GM19467 (cell line): ENCODE measurements around the gene NRCAM.

Experiments
- ATAC-seq: cut with Tn5 transposase; IDR thresholded peaks from one replicate; pipeline ENCODE4 v1.9.1; 2021; ENCODE audit warnings: mild to moderate bottlenecking, moderate library complexity; ENCODE audit not compliant: unreplicated experiment

The NRCAM gene

DNA sequence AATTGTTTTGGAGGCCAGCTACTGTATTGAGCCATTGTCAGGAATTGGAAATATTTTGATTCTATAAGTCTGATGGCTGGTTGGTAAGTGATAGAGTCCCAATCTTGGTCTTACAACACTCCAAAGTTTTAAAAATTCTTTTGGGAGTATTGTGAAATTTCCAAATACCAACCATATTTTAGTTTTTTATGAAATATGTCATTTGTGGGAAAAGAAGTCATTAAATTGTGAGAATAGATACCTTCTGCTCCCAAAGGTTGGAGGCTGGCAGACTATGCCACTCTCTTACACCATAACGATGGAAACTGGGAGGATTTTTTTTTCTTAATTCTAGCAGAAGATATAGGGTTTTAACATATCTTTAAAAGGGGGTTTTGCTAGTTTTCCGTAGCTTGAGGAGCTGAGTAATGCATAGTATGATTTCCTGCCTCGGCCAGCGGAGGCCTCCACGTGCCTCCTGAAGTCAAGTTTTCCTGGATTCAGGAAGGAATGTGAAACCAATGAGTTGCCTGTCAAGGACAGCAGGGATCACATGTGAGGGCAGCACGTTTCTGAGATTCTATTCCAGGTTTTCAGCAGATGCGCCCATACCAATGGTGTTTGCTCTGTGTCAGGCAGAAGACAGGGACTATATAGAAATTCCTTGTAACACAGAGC, 233.9 kb downstream of the NRCAM start:
- no peak for ATAC-seq

DNA sequence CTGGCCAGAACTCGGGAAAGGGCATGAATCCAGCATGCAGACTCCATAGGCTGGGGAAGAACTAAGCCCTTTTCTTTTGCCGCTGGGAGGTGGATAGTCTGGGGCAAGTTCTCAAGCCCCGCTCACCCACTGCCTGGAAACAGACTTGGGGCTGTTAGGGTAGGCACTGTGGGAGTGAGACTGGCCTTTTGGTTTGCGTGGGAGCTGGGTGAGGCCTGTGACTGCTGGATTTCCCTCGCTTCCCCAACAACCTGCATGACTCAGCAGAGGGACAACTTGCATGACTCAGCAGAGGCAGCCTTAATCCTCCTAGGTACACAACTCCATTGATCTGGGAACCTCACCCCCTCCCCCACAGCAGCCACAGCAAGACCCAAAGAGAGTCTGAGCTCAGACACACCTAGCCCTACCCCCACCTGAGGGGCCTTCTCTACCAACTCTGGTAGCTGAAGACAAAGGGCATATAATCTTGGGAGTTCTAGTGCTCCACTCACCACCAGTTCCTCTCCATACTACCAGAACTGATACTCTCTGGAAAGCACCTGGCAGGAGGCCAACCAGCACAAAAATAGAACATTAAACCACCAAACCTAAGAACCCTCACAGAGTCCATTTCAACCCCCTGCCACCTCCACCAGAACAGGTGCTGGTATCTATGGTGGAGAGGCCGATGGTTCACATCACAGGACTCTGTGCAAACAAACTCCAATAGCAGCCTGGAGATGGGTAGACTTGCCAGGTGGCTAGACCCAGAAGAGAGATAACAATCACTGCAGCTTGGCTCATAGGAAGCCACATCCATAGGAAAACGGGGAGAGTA, 244.6 kb downstream of the NRCAM start:
- ATAC-seq, result peak; percentile 75

DNA sequence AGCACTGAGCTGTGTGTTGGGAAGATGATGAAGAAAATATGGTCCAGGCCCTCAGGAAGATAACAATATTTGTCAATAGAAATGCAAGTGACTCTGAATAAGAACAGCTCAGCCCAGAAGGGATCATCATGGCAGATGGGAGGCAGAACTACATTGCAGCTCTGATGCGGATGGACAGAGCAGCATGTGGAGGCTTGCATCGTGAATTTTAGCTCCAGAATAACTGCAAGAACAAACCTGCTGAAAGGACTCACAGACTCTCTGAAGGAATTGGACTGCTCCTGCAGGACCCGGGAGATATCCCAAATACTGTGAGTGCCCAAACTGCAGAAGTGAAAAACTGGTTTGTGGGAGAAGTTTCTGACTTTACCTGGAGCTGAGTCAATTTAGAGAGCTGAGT, 245.4 kb downstream of the NRCAM start:
- no peak for ATAC-seq

DNA sequence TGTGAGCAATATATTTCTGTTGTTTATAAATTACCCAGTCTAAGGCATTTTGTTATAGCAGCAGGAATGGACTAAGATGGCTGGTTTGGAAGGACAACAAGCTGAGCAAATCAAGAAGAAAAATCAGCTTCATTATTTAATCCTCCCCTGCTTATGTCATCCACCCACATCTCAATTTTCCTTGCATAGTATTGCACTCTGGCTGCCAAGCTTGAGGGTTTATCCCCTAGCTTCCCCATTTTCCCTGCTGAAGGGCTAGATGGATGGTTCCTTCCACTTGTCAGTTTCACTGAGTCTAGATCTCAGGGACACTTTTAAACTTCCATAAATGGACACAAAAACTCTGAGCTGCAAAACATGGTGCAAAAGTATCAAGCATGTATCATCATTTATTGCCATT, 250.9 kb downstream of the NRCAM start:
- ATAC-seq, result no peak

DNA sequence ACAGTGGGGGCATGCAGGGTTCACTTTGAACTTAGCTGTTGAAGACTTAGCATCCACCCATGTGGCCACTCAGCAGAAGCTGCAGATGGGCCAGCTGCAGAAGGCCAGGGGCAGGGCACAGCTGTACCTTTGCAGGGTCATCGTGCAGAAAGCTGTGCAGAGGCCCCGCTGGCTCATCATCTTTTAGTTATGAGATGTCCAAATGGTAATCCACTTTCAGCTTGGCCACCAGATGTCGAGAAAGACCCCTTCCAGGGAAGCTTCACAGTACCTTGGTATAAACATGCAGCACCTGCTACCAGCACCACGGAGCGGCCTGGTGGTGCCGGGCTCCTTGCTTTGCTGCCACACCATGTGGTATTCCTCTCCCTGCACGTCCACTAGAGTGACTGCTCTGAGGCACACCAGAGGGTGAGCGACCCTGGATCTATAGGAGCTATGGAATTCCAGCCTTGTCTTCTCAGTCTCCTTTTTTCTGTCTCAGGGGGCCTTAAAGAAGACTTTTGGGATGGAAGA, 251.9 kb downstream of the NRCAM start:
- no peak for ATAC-seq

DNA sequence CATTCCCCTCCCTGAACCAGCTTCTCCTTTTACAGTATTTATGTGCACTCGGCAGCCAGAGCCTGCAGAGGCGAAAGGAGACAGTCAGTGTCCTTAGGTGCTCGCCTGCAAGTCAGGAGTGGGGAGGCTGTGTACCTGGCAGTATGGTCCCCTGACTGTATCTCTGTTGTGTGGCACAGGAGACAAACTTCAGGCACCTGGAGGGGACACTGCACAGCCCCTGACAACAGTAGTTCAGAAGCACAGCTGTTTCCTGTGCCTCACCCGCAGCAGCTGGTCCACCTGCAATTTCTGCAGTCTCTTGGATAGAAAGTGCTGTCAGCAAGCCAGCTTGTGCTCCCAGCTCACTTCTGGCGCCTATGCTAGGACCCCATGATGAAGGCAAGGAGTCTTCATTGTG, 252.7 kb downstream of the NRCAM start:
- no peak for ATAC-seq

DNA sequence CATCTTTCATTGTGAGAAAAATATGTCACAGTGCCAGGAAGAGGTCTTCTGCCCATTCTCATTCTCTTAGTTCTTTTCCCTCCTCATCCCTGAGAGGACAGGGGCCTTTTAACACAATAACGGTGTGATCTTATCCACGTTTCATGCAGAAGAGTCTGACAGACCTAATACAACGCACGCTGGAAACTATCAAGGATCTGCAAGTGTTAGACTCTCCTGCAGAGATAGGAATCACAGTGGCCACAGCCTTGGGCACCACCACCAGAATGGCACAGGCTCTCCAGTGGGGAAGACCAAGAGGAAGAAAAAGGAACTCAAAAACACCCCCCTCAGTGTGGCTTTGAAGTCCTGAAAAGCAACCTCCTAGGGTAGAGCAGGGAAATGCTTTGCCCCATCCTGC, 253.5 kb downstream of the NRCAM start:
- ATAC-seq, result no peak

DNA sequence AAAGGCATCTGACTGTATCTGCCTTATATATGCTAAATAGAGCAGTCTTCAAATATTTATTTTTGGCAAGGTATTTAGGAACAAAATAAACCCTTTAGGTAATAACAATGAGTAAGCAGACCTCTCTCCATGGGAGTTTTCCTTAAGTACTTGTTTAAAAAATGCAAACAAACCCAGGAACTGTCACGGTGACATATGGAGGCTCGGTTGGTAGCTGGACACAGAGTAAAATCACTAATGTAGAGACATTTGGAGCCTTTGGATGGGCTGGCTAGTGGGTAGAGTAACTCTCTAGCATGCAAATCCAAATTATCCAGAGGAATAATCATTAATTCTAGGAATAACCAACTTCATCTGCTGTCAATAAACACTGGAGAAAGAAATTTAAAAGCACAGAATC, 254.5 kb downstream of the NRCAM start:
- no peak for ATAC-seq

DNA sequence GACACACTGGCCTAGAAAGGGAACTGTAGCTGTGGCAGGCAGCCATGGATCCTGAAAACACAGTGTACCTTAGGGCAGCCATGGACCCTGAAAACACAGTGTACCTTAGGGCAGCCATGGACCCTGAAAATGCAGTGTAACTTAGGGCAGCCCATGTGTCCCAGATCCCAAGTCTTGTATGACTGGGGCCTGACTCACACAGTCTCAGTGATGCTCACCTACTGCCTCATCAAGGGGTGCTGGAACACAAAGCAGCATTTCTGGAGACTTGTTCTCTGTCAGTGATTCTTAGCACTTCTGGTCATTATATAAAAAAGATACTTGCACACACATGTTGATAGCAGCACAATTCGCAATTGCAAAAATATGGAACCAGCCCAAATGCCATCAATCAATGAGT, 255.9 kb downstream of the NRCAM start:
- ATAC-seq, result no peak

DNA sequence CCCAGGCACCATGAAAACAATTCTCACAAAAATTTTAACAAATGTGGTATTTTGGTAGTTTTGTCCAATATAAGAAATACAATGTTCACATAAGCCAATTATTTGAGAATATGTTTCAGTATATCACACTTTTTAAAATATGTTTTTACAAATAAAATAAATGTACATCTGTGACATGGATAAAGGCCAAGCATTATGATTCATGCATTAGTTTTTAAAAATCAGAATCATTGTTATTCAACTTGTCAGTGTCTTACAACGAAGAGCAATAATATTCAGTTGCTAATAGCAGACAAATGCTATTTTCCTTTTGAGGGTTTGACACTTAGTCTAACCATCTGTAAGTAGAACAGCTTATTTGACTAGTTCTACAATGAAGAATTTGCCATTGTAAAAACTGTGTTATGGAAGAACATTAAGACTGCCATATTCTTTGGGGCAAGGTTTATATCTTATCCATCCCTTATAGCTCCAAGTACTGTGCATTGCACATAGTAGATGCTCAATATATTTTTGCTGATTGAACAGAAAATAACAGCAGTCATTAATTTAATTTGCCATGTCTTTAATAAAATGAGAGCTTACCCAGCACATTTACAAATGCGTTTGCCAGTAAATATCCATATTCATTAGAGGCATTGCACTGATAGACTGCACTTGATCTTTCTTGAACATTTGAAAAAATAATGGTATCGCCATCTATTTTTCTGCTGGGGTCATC, 258.7 kb downstream of the NRCAM start:
- ATAC-seq, result no peak

DNA sequence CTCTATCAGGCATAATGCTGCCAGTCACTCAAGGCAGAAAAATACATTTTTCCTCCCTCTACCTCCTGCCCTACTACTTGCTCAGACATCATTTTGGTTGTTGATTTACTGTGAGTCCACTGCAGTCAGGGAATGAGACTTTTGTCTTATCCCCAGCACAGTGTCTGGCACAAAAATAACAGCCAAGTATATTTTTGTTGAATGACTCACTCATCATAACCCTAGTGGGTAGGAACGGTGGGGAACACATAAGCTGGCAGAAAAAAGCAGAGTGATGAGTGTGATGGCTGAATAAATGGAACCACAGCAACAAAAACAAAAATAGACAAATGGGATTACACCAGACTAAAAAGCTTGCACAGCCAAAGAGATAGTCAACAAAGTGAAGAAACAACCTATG, 260.2 kb downstream of the NRCAM start:
- ATAC-seq, result no peak

DNA sequence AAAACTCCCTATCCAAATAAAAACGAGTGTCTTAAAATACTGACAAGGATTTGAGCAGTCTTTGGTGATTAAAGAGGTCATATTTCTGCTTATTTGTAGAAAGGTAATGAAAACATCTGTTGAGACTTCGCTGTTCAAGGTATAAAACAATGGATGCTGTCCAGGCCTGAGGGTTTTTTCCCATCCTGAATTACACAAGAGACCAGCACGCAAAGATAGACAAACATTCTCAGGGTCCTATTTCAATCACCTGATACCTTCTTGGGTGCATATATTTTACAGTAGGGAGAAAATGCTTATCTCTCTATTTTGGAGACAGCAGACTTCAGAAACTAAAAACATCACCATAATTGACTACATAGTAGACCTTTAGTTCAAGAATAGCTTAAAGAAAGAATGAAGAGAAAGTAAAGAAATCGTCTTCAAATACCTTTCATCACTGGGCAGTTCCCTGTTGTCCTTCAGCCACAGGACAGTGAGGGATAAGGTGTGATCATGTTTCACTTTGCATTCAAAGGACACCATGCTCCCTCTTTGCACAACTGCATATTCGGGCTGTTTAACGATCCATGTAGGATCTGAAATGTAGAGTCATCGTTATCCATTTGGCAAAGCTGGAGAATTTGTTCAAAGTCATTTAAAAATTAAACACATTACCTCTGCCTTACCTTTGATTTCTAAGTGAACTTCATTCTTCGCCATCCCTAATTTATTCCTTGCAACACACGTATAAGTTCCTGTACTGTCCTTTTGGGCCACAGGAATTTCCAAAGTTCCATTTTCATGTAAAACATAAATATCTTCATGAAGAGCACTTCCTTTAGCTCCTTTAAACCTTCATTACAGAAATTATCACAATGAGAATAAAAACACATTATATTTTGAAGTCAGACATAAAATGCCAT, 262.4 kb downstream of the NRCAM start:
- no peak for ATAC-seq

DNA sequence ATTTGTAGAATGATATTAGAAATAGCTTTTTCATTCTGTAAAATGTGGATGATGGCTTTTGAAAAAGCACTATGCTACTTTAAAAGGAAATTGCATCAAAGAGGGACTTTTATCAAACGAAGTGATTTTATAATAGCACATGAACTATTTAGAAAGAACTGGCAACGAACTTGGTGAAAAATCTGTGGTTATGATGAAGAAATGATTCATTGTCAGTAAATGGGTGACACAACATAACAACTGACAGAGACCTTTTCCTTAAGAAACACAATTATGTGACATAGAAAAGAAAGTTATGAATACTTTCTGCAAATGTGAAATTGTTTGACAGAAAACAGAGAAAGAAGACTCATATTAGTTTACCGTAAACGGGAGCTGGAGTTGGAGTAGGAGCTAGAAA, 265.3 kb downstream of the NRCAM start:
- no peak for ATAC-seq

DNA sequence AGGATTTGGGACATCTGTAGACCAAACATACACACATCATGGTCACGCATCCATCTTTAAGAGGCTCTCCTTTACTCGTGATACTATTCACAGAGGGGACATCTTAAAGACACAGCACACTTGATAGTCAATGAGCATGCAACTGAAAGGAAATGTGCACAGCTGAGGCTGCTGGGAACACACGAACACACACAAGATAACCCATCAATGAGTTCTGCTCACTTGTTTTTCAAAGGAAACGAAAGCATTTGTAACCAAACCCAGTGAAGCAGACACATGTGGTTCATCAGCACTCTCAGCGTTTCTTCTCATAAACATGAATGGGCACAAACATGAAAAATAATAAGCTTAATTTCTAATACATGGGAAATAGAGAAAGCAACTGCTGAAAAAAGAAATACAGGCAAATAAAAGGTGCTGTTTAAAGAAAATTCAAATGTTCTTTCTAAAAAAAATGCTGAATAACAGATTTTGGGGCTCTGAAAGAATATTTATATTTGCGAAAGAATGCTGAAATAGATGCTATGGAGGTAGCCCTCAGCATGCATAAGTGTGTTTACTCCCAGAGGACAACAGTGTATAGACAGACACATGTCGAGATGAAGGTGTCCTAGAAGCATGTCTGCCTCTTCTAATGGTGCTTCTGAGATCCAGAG, 266.4 kb downstream of the NRCAM start:
- ATAC-seq, result peak; percentile 94

DNA sequence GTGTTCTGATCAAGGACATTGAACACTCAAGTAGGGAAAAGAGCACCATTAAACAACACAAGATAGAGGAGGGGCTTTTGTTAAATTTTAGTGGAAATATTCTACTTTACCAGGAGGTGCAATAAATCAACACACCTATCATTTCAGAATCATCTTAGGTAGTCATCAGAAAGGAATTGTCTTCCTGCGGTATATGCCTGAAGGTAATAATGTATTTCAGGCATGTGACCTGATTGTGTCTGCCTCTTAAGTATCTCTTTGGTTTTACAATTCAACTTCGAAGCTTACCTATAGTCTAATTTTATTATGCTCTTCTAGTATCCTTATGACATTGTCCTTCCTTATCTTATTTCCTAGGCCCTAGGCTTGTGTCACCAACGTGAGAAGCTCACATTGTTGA, 267.5 kb downstream of the NRCAM start:
- ATAC-seq, result no peak

DNA sequence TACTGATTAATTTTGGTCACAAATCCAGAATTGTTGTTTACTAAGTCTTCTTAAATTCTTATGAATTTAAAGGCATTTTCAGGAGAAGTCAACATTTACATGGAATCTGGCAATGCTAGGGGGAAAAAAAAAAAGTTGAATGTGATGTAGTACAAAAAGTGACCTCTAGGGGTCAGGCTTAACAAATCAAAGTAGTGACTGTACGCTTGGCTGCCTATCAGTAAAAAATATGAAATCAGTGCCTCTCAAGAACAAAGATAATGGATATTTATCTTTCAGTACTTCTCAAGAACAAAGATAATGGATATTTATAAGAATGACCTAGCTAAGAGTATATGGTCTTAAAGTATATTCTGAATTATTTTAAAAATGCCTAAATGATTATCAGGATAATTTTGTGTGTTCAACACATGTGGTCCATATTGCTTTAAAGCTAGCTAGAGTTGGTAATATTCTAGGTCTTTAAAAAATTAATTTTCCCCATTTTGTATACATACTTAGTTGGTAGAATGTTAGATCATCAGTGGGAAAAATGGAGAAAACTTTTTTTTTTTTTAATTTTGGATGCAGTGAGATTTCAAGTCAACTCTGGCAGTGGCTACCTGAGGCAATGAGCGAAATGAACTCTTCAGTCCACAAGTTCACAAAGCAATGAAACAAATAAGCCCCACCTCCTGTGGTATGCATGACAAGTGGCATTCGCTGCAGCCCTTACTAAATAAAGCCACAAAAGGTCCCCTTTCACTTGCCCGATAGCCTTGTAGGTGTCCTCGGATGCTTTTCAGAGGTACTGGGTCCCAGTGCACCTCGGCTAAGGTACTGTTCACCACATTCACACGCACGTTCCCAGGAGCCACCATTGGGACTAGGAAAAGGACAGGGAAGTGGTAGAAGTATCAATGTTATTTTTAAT, 274.9 kb downstream of the NRCAM start:
- ATAC-seq, result no peak

DNA sequence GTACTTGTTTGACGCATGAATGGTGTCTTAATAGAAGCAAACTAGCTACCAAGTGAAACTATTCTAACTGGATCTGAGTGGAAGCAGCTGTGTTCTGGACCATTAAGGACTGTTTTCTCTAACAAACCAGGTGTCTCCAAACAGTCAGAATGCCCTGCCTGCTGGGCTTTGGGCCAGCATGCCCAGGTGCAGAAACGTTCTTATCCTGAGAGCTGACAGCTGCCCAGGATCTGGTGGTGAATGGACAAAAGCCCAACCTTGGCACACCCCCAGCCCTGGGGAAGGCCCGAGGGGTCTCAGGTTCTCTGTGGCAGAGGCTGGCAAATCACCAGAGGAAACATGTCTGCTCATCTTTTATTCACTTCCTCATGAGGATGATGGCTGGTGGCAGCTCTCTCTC, 277.8 kb downstream of the NRCAM start:
- no peak for ATAC-seq

DNA sequence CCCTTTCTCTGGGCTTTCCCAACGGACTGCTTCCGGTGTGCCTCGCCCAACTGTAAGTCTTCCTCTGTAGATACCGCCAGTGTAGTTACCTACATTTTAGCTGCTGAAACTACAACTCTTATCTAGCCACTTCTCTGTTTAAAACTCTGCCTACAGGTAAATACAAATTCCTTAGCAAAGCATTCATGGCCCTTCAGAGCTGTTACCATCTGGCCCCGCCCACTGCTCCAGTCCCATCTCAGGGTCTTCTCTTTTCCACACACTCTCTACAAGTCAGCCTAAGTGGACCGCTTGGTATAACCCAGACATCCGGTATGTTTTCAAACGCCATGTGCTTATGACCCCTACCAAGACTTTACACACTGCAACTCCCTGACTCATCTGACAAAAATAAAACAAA, 285.1 kb downstream of the NRCAM start:
- no peak for ATAC-seq

DNA sequence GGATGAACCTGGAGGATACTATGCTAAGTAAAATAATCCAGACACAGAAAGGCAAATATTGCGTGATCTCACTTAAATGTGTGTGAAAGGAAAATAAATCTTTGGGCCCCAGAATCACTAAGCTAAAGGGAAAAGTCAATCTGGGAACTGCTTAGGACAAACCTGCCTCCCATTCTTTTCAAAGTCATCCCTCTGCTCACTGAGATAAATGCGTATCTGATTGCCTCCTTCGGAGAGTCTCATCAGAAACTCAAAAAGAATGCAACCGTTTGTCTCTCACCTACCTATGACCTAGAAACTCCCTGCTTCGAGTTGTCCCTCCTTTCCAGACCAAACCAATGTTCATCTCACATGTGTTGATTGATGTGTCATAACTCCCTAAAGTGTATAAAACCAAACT, 286.0 kb downstream of the NRCAM start:
- no peak for ATAC-seq
